T47D (cell line): Measurements from ENCODE around the gene SPRN.

ENCODE experiments used
- DNase-seq, 2 experiments: peaks; one replicate each; pipeline versions ENCODE4 v3.0.0 to v3.0.0-alpha.2; 2011 to 2012; ENCODE audit warnings: low read depth in 1 of 2, low spot score in 1 of 2
- JUND ChIP-seq: IDR thresholded peaks from 2 replicates; pipeline ENCODE4 v1.6.1; 2012; ENCODE audit warnings: low read depth
- in situ Hi-C: cut with HindIII; loops from 2 replicates; pipeline ENCODE4 v1.10.0; 2016; ENCODE audit warnings: low sequenced_read_pairs, low pct_unique_long_range_greater_than_20kb

The SPRN gene

GRCh38 chr10:133453516-133454203 lies 29.2 kb upstream of the SPRN start, which contains the start of gene SCART1:
TSS of gene SCART1 (plus strand) at chr10:133453945. CDS start at chr10:133453998, 53 bp downstream.
- no peak for DNase-seq
- no peak for TF ChIP-seq JUND
- in situ Hi-C loops, result no loop called here

GRCh38 chr10:133452453-133452852 lies 28.0 kb upstream of the SPRN start:
- no peak for TF ChIP-seq JUND
- in situ Hi-C loops, result no loop called here
- DNase-seq, result no peak

- in situ Hi-C loops, result no loop called here
- no peak for DNase-seq
Measured at GRCh38 chr10:133451346-133451745, 26.9 kb upstream of the SPRN start.

GRCh38 chr10:133448120-133448519 lies 23.7 kb upstream of the SPRN start:
- DNase-seq, result no peak
- TF ChIP-seq JUND, result no peak
- in situ Hi-C loops, result no loop called here

More at GRCh38 chr10:133451346-133451745, 26.9 kb upstream of the SPRN start:
- TF ChIP-seq JUND, result no peak

- TF ChIP-seq JUND, result no peak
- no peak for DNase-seq
- in situ Hi-C loops, result no loop called here
Measured at GRCh38 chr10:133446979-133447378, 22.6 kb upstream of the SPRN start.

- no peak for TF ChIP-seq JUND
- in situ Hi-C loops, result no loop called here
- DNase-seq, result no peak
Measured at GRCh38 chr10:133445751-133446708, 21.6 kb upstream of the SPRN start.

GRCh38 chr10:133445268-133445732 lies 20.9 kb upstream of the SPRN start:
- in situ Hi-C loops, result no loop called here
- no peak for DNase-seq
- no peak for TF ChIP-seq JUND

GRCh38 chr10:133444342-133445267 lies 20.2 kb upstream of the SPRN start:
- DNase-seq, result no peak
- in situ Hi-C loops, result no loop called here
- TF ChIP-seq JUND, result no peak

- TF ChIP-seq JUND, result no peak
- no peak for DNase-seq
- in situ Hi-C loops, result no loop called here
Measured at GRCh38 chr10:133442967-133443924, 18.8 kb upstream of the SPRN start.

GRCh38 chr10:133442191-133442966 lies 18.0 kb upstream of the SPRN start:
- no peak for DNase-seq
- TF ChIP-seq JUND, result no peak
- in situ Hi-C loops, result no loop called here
